Epithelial cell of proximal tubule (primary cell): ENCODE data around the gene DHRS4L2. TPM values are rescaled to one million over a fixed set of nuclear protein-coding genes. Genes with fewer than 3 reads are reported as not detected.
A peak's percentile ranks its signal among the peaks of the same experiment; 100 is the strongest.
"Not testable (repeated sequence)": the region's sequence is repeated elsewhere in the genome, so short reads cannot be mapped to it uniquely, and the experiment has no call there.

Source experiments
- DNase-seq: peaks from one replicate; pipeline ENCODE4 v3.0.0-alpha.2; 2011; ENCODE audit warnings: low read depth
- H3K4me3 ChIP-seq: 2 replicates; pipeline ENCODE4 v1.5.1; 2011; ENCODE audit warnings: low read depth, mild to moderate bottlenecking, low read length
- CTCF ChIP-seq: conservative IDR thresholded peaks from 2 replicates; pipeline ENCODE4 v1.5.1; 2012; ENCODE audit warnings: low read depth, mild to moderate bottlenecking, low read length
- total RNA-seq: library from RNA; depleted of rRNA; stranded (reverse); fragments of >200 nt; gene quantifications from 2 replicates; pipeline ENCODE4 v1.2.3, GENCODE V29; 2015

The DHRS4L2 gene
- total RNA-seq, 1 donor from 2014 or later = 14.8 TPM

- DNase-seq = peak; percentile 56
- H3K4me3 ChIP-seq = no peak overlapping the region
- TF ChIP-seq CTCF = no peak
Observed at GRCh38 chr14:24032727-24033418, 44.1 kb downstream of the DHRS4L2 start.

- H3K4me3 ChIP-seq = peak overlapping the region; percentile 67
- DNase-seq = not testable (repeated sequence)
Observed at GRCh38 chr14:24035769-24036168, 47.0 kb downstream of the DHRS4L2 start.

GRCh38 chr14:24036169-24036962 is 47.6 kb downstream of the DHRS4L2 start:
- H3K4me3 ChIP-seq = peak overlapping the region; percentile 67
- TF ChIP-seq CTCF = peak; percentile 84
- no peak for DNase-seq

- DNase-seq = not testable (repeated sequence)
- peak overlapping the region; percentile 67 for H3K4me3 ChIP-seq
Observed at GRCh38 chr14:24036963-24037657, 48.4 kb downstream of the DHRS4L2 start.

- no peak for TF ChIP-seq CTCF
- DNase-seq = no peak
- H3K4me3 ChIP-seq = no peak overlapping the region
Observed at GRCh38 chr14:24037658-24038037, 48.9 kb downstream of the DHRS4L2 start.

- no peak for TF ChIP-seq CTCF
- H3K4me3 ChIP-seq = no peak overlapping the region
- no peak for DNase-seq
Observed at GRCh38 chr14:24038686-24039085, 50.0 kb downstream of the DHRS4L2 start.

- H3K4me3 ChIP-seq = no peak overlapping the region
- no peak for DNase-seq
- no peak for TF ChIP-seq CTCF
Observed at GRCh38 chr14:24040692-24041091, 52.0 kb downstream of the DHRS4L2 start.
